ENCODE data around the gene OSBPL6. TPM values are rescaled to one million over a fixed set of nuclear protein-coding genes. Genes with fewer than 3 reads are reported as not detected.

Gene OSBPL6
- total and polyA plus RNA-seq, 2 donors from 2014 or later, result 0.91 to 1.4 TPM

- no peak overlapping the region for H3K4me3 ChIP-seq (ENCODE audit: low read length in 3 of 3)
- H3K27me3 ChIP-seq (ENCODE audit: control insufficient read depth, insufficient read depth, low read length), result no peaks in the 10 kb centered on the region
- peaks cover 0 to 6% (median 0%) of the 10 kb centered on the region in 3 donors for H3K9me3 ChIP-seq (ENCODE audit: control insufficient read depth in 2 of 3, insufficient read depth in 1 of 3, low read length in 3 of 3)
- DNase-seq (no peak), FAIRE-seq (no peak)
- H3K9ac ChIP-seq (ENCODE audit: low read length in 3 of 3), result no peak overlapping the region
- no peaks in the 10 kb centered on the region for H3K36me3 ChIP-seq (ENCODE audit: control insufficient read depth in 2 of 3, insufficient read depth in 3 of 3, low read length in 3 of 3)
- no peak for TF ChIP-seq CTCF (IDR thresholded peaks at IDR 0.05; ENCODE audit: borderline replicate concordance, extremely low read depth, insufficient read depth)
- H3K27ac ChIP-seq (ENCODE audit: low read depth in 2 of 2, low read length in 2 of 2), result no peak overlapping the region
- no peaks in the 10 kb centered on the region for H3K4me1 ChIP-seq (ENCODE audit: control insufficient read depth in 2 of 3, insufficient read depth in 2 of 3, low read depth in 1 of 3, low read length in 3 of 3)
- intact Hi-C loops (cut with DNase I), result no loop called here
Measured at GRCh38 chr2:178359192-178359912, 165.0 kb downstream of the OSBPL6 start.

- DNase-seq (no peak), FAIRE-seq (no peak)
- no peak for TF ChIP-seq CTCF (IDR thresholded peaks at IDR 0.05; ENCODE audit: borderline replicate concordance, extremely low read depth, insufficient read depth)
- Histone ChIP-seq H3K36me3 (ENCODE audit: control insufficient read depth in 2 of 3, insufficient read depth in 3 of 3, low read length in 3 of 3) (no peaks in the 10 kb centered on the region), H3K27me3 (ENCODE audit: control insufficient read depth, insufficient read depth, low read length) (no peaks in the 10 kb centered on the region), H3K4me1 (ENCODE audit: control insufficient read depth in 2 of 3, insufficient read depth in 2 of 3, low read depth in 1 of 3, low read length in 3 of 3) (no peaks in the 10 kb centered on the region), H3K9me3 (ENCODE audit: control insufficient read depth in 2 of 3, insufficient read depth in 1 of 3, low read length in 3 of 3) (peaks cover 0 to 6% (median 0%) of the 10 kb centered on the region in 3 donors), H3K9ac (ENCODE audit: low read length in 3 of 3) (no peak overlapping the region), H3K27ac (ENCODE audit: low read depth in 2 of 2, low read length in 2 of 2) (no peak overlapping the region), H3K4me3 (ENCODE audit: low read length in 3 of 3) (no peak overlapping the region)
- intact Hi-C loops (cut with DNase I), result no loop called here
Measured at GRCh38 chr2:178361588-178361987, 167.3 kb downstream of the OSBPL6 start.

- Histone ChIP-seq H3K9ac (ENCODE audit: low read length in 3 of 3) (no peak overlapping the region), H3K27me3 (ENCODE audit: control insufficient read depth, insufficient read depth, low read length) (no peaks in the 10 kb centered on the region), H3K27ac (ENCODE audit: low read depth in 2 of 2, low read length in 2 of 2) (no peak overlapping the region), H3K4me3 (ENCODE audit: low read length in 3 of 3) (no peak overlapping the region), H3K4me1 (ENCODE audit: control insufficient read depth in 2 of 3, insufficient read depth in 2 of 3, low read depth in 1 of 3, low read length in 3 of 3) (no peaks in the 10 kb centered on the region), H3K36me3 (ENCODE audit: control insufficient read depth in 2 of 3, insufficient read depth in 3 of 3, low read length in 3 of 3) (no peaks in the 10 kb centered on the region), H3K9me3 (ENCODE audit: control insufficient read depth in 2 of 3, insufficient read depth in 1 of 3, low read length in 3 of 3) (peaks cover 0 to 3% (median 0%) of the 10 kb centered on the region in 3 donors)
- intact Hi-C loops (cut with DNase I), result no loop called here
- TF ChIP-seq CTCF (IDR thresholded peaks at IDR 0.05; ENCODE audit: borderline replicate concordance, extremely low read depth, insufficient read depth), result no peak
- FAIRE-seq (no peak), DNase-seq (no peak)
Measured at GRCh38 chr2:178363252-178363651, 168.9 kb downstream of the OSBPL6 start.

Data from kidney (tissue), 14 donors.